H1 (cell line): ENCODE data around the gene NR1I2. TPM values are rescaled to one million over a fixed set of nuclear protein-coding genes. Genes with fewer than 3 reads are reported as not detected.

Source experiments
- CTCF ChIA-PET: fragments of 300-600 bp; sonication (Branson Sonifier 250); formaldehyde crosslinking; loops from one replicate; lab custom pipeline; 2021; ENCODE audit not compliant: partially characterized antibody; lab: Charles Lee
- POLR2A ChIA-PET: fragments of 300-600 bp; sonication (Branson Sonifier 250); formaldehyde crosslinking; loops from one replicate; lab custom pipeline; 2021; ENCODE audit warnings: inconsistent platforms; ENCODE audit not compliant: partially characterized antibody; lab: Charles Lee
- DNase-seq, 2 experiments: peaks; one replicate each; pipeline versions ENCODE4 v3.0.0 to v3.0.0-alpha.2; 2010 to 2022; ENCODE audit warnings: low spot score in 2 of 2, low read depth in 1 of 2, mixed read lengths in 1 of 2
- FAIRE-seq: peaks from 2 replicates; lab custom pipeline; 2011; peaks lifted over from hg19 to GRCh38; lab: Jason Lieb, UNC
- H2AFZ ChIP-seq: 2 replicates; pipeline ENCODE4 v1.8.1; 2012; ENCODE audit warnings: low read length, inconsistent platforms
- H2AK5ac ChIP-seq: 2 replicates; pipeline ENCODE4 v1.6.1; 2013; ENCODE audit warnings: low read depth, low read length
- H2BK120ac ChIP-seq: replicated peaks from 2 replicates; pipeline ENCODE3; 2013; ENCODE audit warnings: low read depth, low read length, inconsistent platforms
- H2BK12ac ChIP-seq: 2 replicates; pipeline ENCODE4 v1.6.1; 2013; ENCODE audit warnings: low read depth, low read length
- H2BK15ac ChIP-seq: 2 replicates; pipeline ENCODE4 v1.6.1; 2013; ENCODE audit warnings: low read length
- H2BK20ac ChIP-seq: 2 replicates; pipeline ENCODE4 v1.6.1; 2013; ENCODE audit warnings: low read length
- H2BK5ac ChIP-seq: 2 replicates; pipeline ENCODE4 v1.6.1; 2013; ENCODE audit warnings: low read depth, low read length
- H3K14ac ChIP-seq: 2 replicates; pipeline ENCODE4 v1.6.1; 2013; ENCODE audit warnings: inconsistent platforms; ENCODE audit not compliant: insufficient read length
- H3K18ac ChIP-seq: 2 replicates; pipeline ENCODE4 v1.6.1; 2013; ENCODE audit warnings: low read length; ENCODE audit errors: extremely low read depth
- H3K23ac ChIP-seq: 2 replicates; pipeline ENCODE4 v1.6.1; 2013; ENCODE audit warnings: inconsistent platforms; ENCODE audit not compliant: insufficient read length
- H3K23me2 ChIP-seq: 2 replicates; pipeline ENCODE4 v1.6.1; 2013; ENCODE audit warnings: low read depth, low read length
- H3K27ac ChIP-seq: 2 replicates; pipeline ENCODE4 v1.6.1; 2011; ENCODE audit warnings: low read depth, low read length, inconsistent platforms
- H3K27me3 ChIP-seq, 4 experiments: replicated peaks in 1 of 4; 1 replicate in 1 of 4; 2 replicates in 3 of 4; pipeline versions ENCODE4 v1.6.1 to v1.8.1; 2011 to 2013; ENCODE audit warnings: low read length in 3 of 4, mild to moderate bottlenecking in 3 of 4, inconsistent platforms in 2 of 4, mixed read lengths in 2 of 4, moderate library complexity in 1 of 4; ENCODE audit not compliant: control insufficient read depth in 3 of 4, insufficient read depth in 3 of 4; ENCODE audit errors: extremely low read depth in 1 of 4
- H3K36me3 ChIP-seq, 4 experiments: 2 replicates each; pipeline versions ENCODE4 v1.6.1 to v1.8.1; 2011 to 2013; ENCODE audit warnings: mild to moderate bottlenecking in 4 of 4, low read length in 3 of 4, moderate library complexity in 2 of 4, control low read depth in 1 of 4, inconsistent platforms in 1 of 4; ENCODE audit not compliant: insufficient read depth in 4 of 4, control insufficient read depth in 2 of 4
- H3K4ac ChIP-seq: replicated peaks from 2 replicates; pipeline ENCODE3; 2013; ENCODE audit warnings: low read length, low read depth, mixed read lengths, inconsistent platforms; ENCODE audit not compliant: insufficient read length
- H3K4me1 ChIP-seq, 4 experiments: replicated peaks in 1 of 4; 1 replicate in 1 of 4; 2 replicates in 3 of 4; pipeline versions ENCODE4 v1.6.1 to v1.8.1; 2011 to 2013; ENCODE audit warnings: low read length in 3 of 4, inconsistent platforms in 2 of 4, mixed read lengths in 1 of 4; ENCODE audit not compliant: insufficient read depth in 4 of 4, control insufficient read depth in 3 of 4
- H3K4me2 ChIP-seq, 2 experiments: 2 replicates each; pipeline versions ENCODE4 v1.6.1 to v1.8.1; 2011 to 2013; ENCODE audit warnings: low read depth in 2 of 2, low read length in 2 of 2, control low read depth in 1 of 2, inconsistent platforms in 1 of 2, mild to moderate bottlenecking in 1 of 2; ENCODE audit not compliant: insufficient read depth in 1 of 2
- H3K4me3 ChIP-seq, 4 experiments: fragments of 200-600, 300-600 bp in 1 of 4; sonication (generic), shearing (Covaris generic), sonication (Bioruptor Twin) in 1 of 4; 2 replicates each; pipeline versions ENCODE4 v1.5.1 to v1.8.1; 2011 to 2016; ENCODE audit warnings: low read length in 4 of 4, low read depth in 3 of 4, control low read depth in 2 of 4, inconsistent platforms in 2 of 4, mild to moderate bottlenecking in 2 of 4, mixed read lengths in 1 of 4, moderate library complexity in 1 of 4; ENCODE audit not compliant: insufficient read depth in 2 of 4; ENCODE audit errors: extremely low read depth in 1 of 4
- H3K56ac ChIP-seq: replicated peaks from 2 replicates; pipeline ENCODE3; 2013; ENCODE audit warnings: low read depth, mild to moderate bottlenecking, mixed read lengths, low read length, inconsistent platforms; ENCODE audit not compliant: insufficient read length
- H3K79me1 ChIP-seq: 2 replicates; pipeline ENCODE4 v1.6.1; 2013; ENCODE audit warnings: low read depth, low read length, control low read depth
- H3K79me2 ChIP-seq, 2 experiments: 2 replicates each; pipeline versions ENCODE4 v1.6.1 to v1.8.1; 2012 to 2013; ENCODE audit warnings: low read length in 2 of 2, mild to moderate bottlenecking in 2 of 2, inconsistent platforms in 1 of 2; ENCODE audit not compliant: insufficient read depth in 2 of 2, control insufficient read depth in 1 of 2
- H3K9ac ChIP-seq, 4 experiments: replicated peaks in 1 of 4; 1 replicate in 1 of 4; 2 replicates in 3 of 4; pipeline versions ENCODE4 v1.6.1 to v1.8.1; 2011 to 2013; ENCODE audit warnings: low read depth in 3 of 4, low read length in 3 of 4, control low read depth in 2 of 4, mild to moderate bottlenecking in 2 of 4, moderate library complexity in 2 of 4, inconsistent platforms in 1 of 4; ENCODE audit errors: extremely low read depth in 1 of 4
- H3K9me3 ChIP-seq, 2 experiments: 2 replicates each; pipeline versions ENCODE4 v1.6.1 to v1.8.1; 2012 to 2013; ENCODE audit warnings: mild to moderate bottlenecking in 2 of 2, moderate library complexity in 2 of 2, control low read depth in 1 of 2, inconsistent platforms in 1 of 2, low read depth in 1 of 2, low read length in 1 of 2, mixed read lengths in 1 of 2; ENCODE audit not compliant: insufficient read depth in 2 of 2
- H4K20me1 ChIP-seq, 2 experiments: replicated peaks in 1 of 2; 2 replicates each; pipeline versions ENCODE3 to v1.8.1; 2011 to 2013; ENCODE audit warnings: inconsistent platforms in 2 of 2, low read length in 2 of 2, mild to moderate bottlenecking in 1 of 2; ENCODE audit not compliant: insufficient read depth in 2 of 2, control insufficient read depth in 1 of 2
- H4K5ac ChIP-seq: 2 replicates; pipeline ENCODE4 v1.6.1; 2013; ENCODE audit warnings: low read length, low read depth, mixed read lengths, inconsistent platforms; ENCODE audit not compliant: insufficient read length
- H4K8ac ChIP-seq: 2 replicates; pipeline ENCODE4 v1.8.0; 2013; ENCODE audit warnings: mild to moderate bottlenecking, moderate library complexity, low read length, inconsistent platforms; ENCODE audit not compliant: insufficient read depth; ENCODE audit errors: extremely low read depth
- H4K91ac ChIP-seq: replicated peaks from 2 replicates; pipeline ENCODE3; 2013; ENCODE audit warnings: low read length, mixed read lengths, inconsistent platforms; ENCODE audit not compliant: insufficient read length
- KDM1A ChIP-seq: fragments of 200-600, 300-600 bp; sonication (generic); IDR thresholded peaks from 2 replicates; pipeline ENCODE4 v1.7.1; 2016; ENCODE audit warnings: mild to moderate bottlenecking, low read length, borderline replicate concordance
- POU5F1 ChIP-seq: IDR thresholded peaks from 2 replicates; pipeline ENCODE4 v1.6.1; 2011; ENCODE audit warnings: low read depth, mild to moderate bottlenecking, low read length, moderate library complexity
- RFX5 ChIP-seq: IDR thresholded peaks from 2 replicates; pipeline ENCODE4 v1.6.1; 2011; ENCODE audit warnings: low read depth, low read length, improper control_type of control experiment, borderline replicate concordance
- SP1 ChIP-seq: IDR thresholded peaks from 2 replicates; pipeline ENCODE4 v1.6.1; 2011; ENCODE audit warnings: low read depth, low read length
- TEAD4 ChIP-seq: IDR thresholded peaks from 2 replicates; pipeline ENCODE4 v1.6.1; 2012; ENCODE audit warnings: low read depth, low read length, inconsistent platforms, mixed read lengths
- WGBS, 2 experiments: shearing (Covaris generic) in 1 of 2; methylation state at CpG; one replicate each; pipeline versions ENCODE4 v1.1.6 to v1.1.7; 2013 to 2015; ENCODE audit warnings: low lambda C conversion rate in 2 of 2, mixed read lengths in 2 of 2, inconsistent platforms in 1 of 2, low coverage in 1 of 2, missing lambda C conversion rate in 1 of 2; ENCODE audit not compliant: insufficient replicate concordance in 2 of 2, insufficient coverage in 1 of 2, insufficient read length in 1 of 2; ENCODE audit errors: extremely low coverage in 1 of 2, missing lambda C conversion rate in 1 of 2; 5-methylcytosine and 5-hydroxymethylcytosine counted together
- polyA plus RNA-seq, 7 experiments: library from polyadenylated mRNA; depleted of rRNA in 3 of 7; stranded (reverse) in 5 of 7; unstranded in 2 of 7; fragments of >200 nt in 5 of 7; fragments of 200-250 nt in 2 of 7; gene quantifications; 1 replicate in 5 of 7; 2 replicates in 1 of 7; 4 replicates in 1 of 7; pipeline versions ENCODE4 v1.2.1 to v1.2.3, GENCODE V29; 2011 to 2013; ENCODE audit warnings: missing spikeins in 2 of 7, mixed read lengths in 2 of 7
- total RNA-seq: library from RNA; stranded (reverse); fragmentation: NEBNext Ultra II Directional; extraction: Animal tissue kit (Norgen Biotek cat#: 25700); gene quantifications from 2 replicates; pipeline ENCODE4 v1.2.1, GENCODE V29; 2021
- TF ChIP-seq, protein P1 (sequence below): IDR thresholded peaks from 2 replicates; pipeline ENCODE4 v1.6.1; 2012; ENCODE audit warnings: inconsistent platforms

NR1I2 gene
- total and polyA plus RNA-seq, 2 of the 8 experiments (the other 6 are each of a cell fraction or from before 2014, with no cell fraction given): 0.28 to 1.8 TPM

DNA sequence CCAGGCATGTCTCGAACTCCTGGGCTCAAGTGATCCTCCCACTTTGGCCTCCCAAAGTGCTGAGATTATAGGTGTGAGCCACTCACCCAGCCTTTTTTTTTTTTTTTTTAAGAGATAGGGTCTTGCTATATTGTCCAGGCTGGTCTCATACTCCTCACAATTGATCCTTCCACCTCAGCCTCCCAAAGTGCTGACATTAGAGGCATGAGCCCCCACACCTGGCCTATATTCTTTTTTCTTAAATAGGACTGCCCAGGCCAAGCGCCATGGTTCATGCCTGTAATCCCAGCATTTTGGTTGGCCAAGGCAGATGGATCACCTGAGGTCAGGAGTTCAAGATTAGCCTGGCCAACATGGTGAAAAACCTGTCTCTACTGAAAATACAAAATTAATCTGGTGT lies 12.5 kb downstream of the NR1I2 start:
- CTCF ChIA-PET: interaction anchor here (1.5 kb wide), 1 partner anchor 12 kb away, joined by 5 read pairs; no protein-coding TSS in a partner anchor
- WGBS, 2 experiments: 79% methylated on average over 2 of the region's 2 CpGs; no CpG with 5 or more reads in 1 of the 2 experiments

More for the DNA sequence above, 12.5 kb downstream of the NR1I2 start:
- FAIRE-seq (no peak), DNase-seq (no peak)
- H3K4me3 ChIP-seq: no peak overlapping the region
- no peak overlapping the region for H3K14ac ChIP-seq
- H3K36me3 ChIP-seq: no peaks in the 10 kb centered on the region
- H4K20me1 ChIP-seq: no peaks in the 10 kb centered on the region
- no peak overlapping the region for H2BK120ac ChIP-seq
- no peak overlapping the region for H3K27ac ChIP-seq
- H3K79me2 ChIP-seq: no peaks in the 10 kb centered on the region
- H3K4me1 ChIP-seq: peaks cover 0 to 4% (median 3%) of the 10 kb centered on the region in 4 experiments; a peak in 3 of 7 replicates
- no peak overlapping the region for H2BK20ac ChIP-seq
- H3K27me3 ChIP-seq: no peaks in the 10 kb centered on the region
- no peak overlapping the region for H2AK5ac ChIP-seq
- no peak overlapping the region for H4K8ac ChIP-seq
- no peak overlapping the region for H2BK5ac ChIP-seq
- no peak overlapping the region for H4K5ac ChIP-seq
- no peak overlapping the region for H3K18ac ChIP-seq
- peak overlapping the region; percentile 85; the same call in 1 of the 2 replicates for H2BK12ac ChIP-seq
- H4K91ac ChIP-seq: no peak overlapping the region
- H2AFZ ChIP-seq: no peak overlapping the region
- no peak overlapping the region for H3K23ac ChIP-seq
- no peak overlapping the region for H3K56ac ChIP-seq
- no peak overlapping the region for H2BK15ac ChIP-seq
- H3K23me2 ChIP-seq: no peaks in the 10 kb centered on the region
- TF ChIP-seq, protein P1, sequence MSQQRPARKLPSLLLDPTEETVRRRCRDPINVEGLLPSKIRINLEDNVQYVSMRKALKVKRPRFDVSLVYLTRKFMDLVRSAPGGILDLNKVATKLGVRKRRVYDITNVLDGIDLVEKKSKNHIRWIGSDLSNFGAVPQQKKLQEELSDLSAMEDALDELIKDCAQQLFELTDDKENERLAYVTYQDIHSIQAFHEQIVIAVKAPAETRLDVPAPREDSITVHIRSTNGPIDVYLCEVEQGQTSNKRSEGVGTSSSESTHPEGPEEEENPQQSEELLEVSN: no peak
- TF ChIP-seq SP1 (no peak), RFX5 (no peak), TEAD4 (no peak), KDM1A (no peak), POU5F1 (no peak)
- no peaks in the 10 kb centered on the region for H3K79me1 ChIP-seq
- no peak overlapping the region for H3K4ac ChIP-seq
- POLR2A ChIA-PET: interaction anchor here (1.6 kb wide), 1 partner anchor 15 kb away, joined by 5 read pairs; no protein-coding TSS in a partner anchor
- no peaks in the 10 kb centered on the region for H3K9me3 ChIP-seq
- no peak overlapping the region for H3K9ac ChIP-seq
- H3K4me2 ChIP-seq: peak overlapping the region in 1 of 2 experiments; percentile 56; a peak in 1 of 4 replicates
